ENCODE data around the gene EMC1. TPM values are rescaled to one million over a fixed set of nuclear protein-coding genes. Genes with fewer than 3 reads are reported as not detected.

The EMC1 gene
- total and polyA plus RNA-seq, 2 donors (not counting 3 experiments of a cell fraction or from before 2014, with no cell fraction given), result 77.5 to 164 TPM

GRCh38 chr1:19199969-19200604, 51.2 kb downstream of the EMC1 start:
- Histone ChIP-seq H3K27me3 (ENCODE audit: control insufficient read depth in 2 of 2, insufficient read depth in 2 of 2, low read length in 2 of 2) (no peaks in the 10 kb centered on the region), H3K4me1 (ENCODE audit: control insufficient read depth, extremely low read depth, insufficient read depth, low read length) (peaks cover 18% of the 10 kb centered on the region), H4K20me1 (replicated peaks; ENCODE audit: control insufficient read depth, extremely low read depth, insufficient read depth, low read length) (peaks cover 6% of the 10 kb centered on the region), H3K4me3 (replicated peaks in 1 of 3; ENCODE audit: insufficient read depth in 1 of 3, low read depth in 1 of 3, low read length in 3 of 3) (no peak overlapping the region), H3K27ac (ENCODE audit: insufficient read depth, low read depth, low read length) (no peak overlapping the region), H3K9ac (replicated peaks; ENCODE audit: extremely low read depth, insufficient read depth, low read length) (no peak overlapping the region), H3K79me2 (ENCODE audit: control insufficient read depth, insufficient read depth, low read length) (peaks cover 68% of the 10 kb centered on the region), H2AFZ (ENCODE audit: low read depth, low read length) (no peak overlapping the region), H3K36me3 (ENCODE audit: control insufficient read depth in 2 of 2, extremely low read depth in 1 of 2, insufficient read depth in 2 of 2, low read length in 2 of 2) (peaks cover 12 to 27% of the 10 kb centered on the region in 2 experiments), H3K9me1 (replicated peaks; ENCODE audit: control insufficient read depth, extremely low read depth, insufficient read depth, low read length) (no peaks in the 10 kb centered on the region), H3K4me2 (ENCODE audit: insufficient read depth, low read length) (no peak overlapping the region), H3K9me3 (replicated peaks; ENCODE audit: control insufficient read depth, insufficient read depth, low read length) (no peaks in the 10 kb centered on the region)
- no peak for TF ChIP-seq GATA2 (IDR thresholded peaks at IDR 0.05; ENCODE audit: insufficient read depth, insufficient read length, low read depth, low read length)
- TF ChIP-seq MAX (IDR thresholded peaks at IDR 0.05; ENCODE audit: insufficient read depth, insufficient read length), result no peak
- dilution Hi-C loops (cut with MboI; ENCODE audit: extremely low pct_ligation_motif_present, low sequenced_read_pairs) (no loop called here), intact Hi-C loops (cut with micrococcal nuclease) (no loop called here)
- POLR2A ChIA-PET, result no interaction called here
- CTCF ChIA-PET, result interaction anchor here (0.7 to 1.9 kb wide), 6 partner anchors 8 to 454 kb away, joined by 3 to 6 read pairs (median 3); no protein-coding TSS in a partner anchor
- FAIRE-seq, result no peak
- DNase-seq (ENCODE audit: low read depth, low spot score), result no peak
- no TSS peak for BruUV-seq (replicated peaks)

GRCh38 chr1:19199329-19199968, 51.9 kb downstream of the EMC1 start:
- Histone ChIP-seq H3K27me3 (ENCODE audit: control insufficient read depth in 2 of 2, insufficient read depth in 2 of 2, low read length in 2 of 2) (no peaks in the 10 kb centered on the region), H3K36me3 (ENCODE audit: control insufficient read depth in 2 of 2, extremely low read depth in 1 of 2, insufficient read depth in 2 of 2, low read length in 2 of 2) (peaks cover 12 to 27% of the 10 kb centered on the region in 2 experiments), H3K4me3 (replicated peaks in 1 of 3; ENCODE audit: insufficient read depth in 1 of 3, low read depth in 1 of 3, low read length in 3 of 3) (no peak overlapping the region), H3K9me1 (replicated peaks; ENCODE audit: control insufficient read depth, extremely low read depth, insufficient read depth, low read length) (no peaks in the 10 kb centered on the region), H3K4me2 (ENCODE audit: insufficient read depth, low read length) (no peak overlapping the region), H3K9ac (replicated peaks; ENCODE audit: extremely low read depth, insufficient read depth, low read length) (no peak overlapping the region), H3K79me2 (ENCODE audit: control insufficient read depth, insufficient read depth, low read length) (peaks cover 61% of the 10 kb centered on the region), H3K27ac (ENCODE audit: insufficient read depth, low read depth, low read length) (no peak overlapping the region), H3K9me3 (replicated peaks; ENCODE audit: control insufficient read depth, insufficient read depth, low read length) (no peaks in the 10 kb centered on the region), H4K20me1 (replicated peaks; ENCODE audit: control insufficient read depth, extremely low read depth, insufficient read depth, low read length) (peaks cover 4% of the 10 kb centered on the region), H2AFZ (ENCODE audit: low read depth, low read length) (no peak overlapping the region), H3K4me1 (ENCODE audit: control insufficient read depth, extremely low read depth, insufficient read depth, low read length) (peaks cover 11% of the 10 kb centered on the region)
- DNase-seq (ENCODE audit: low read depth, low spot score) (no peak), FAIRE-seq (no peak)
- no TSS peak for BruUV-seq (replicated peaks)
- ChIA-PET POLR2A (no interaction called here), CTCF (interaction anchor here (1.0 to 1.9 kb wide), 4 partner anchors 9 to 454 kb away, joined by 3 to 6 read pairs (median 3); no protein-coding TSS in a partner anchor)
- intact Hi-C loops (cut with micrococcal nuclease) (no loop called here), dilution Hi-C loops (cut with MboI; ENCODE audit: extremely low pct_ligation_motif_present, low sequenced_read_pairs) (no loop called here)
- TF ChIP-seq CTCF (IDR thresholded peaks at IDR 0.05; ENCODE audit: extremely low read depth in 1 of 2, insufficient read depth in 1 of 2, low read depth in 1 of 2, low read length in 2 of 2), result no peak
- no peak for TF ChIP-seq EZH2 (IDR thresholded peaks at IDR 0.05; ENCODE audit: borderline replicate concordance, low read depth, low read length, severe bottlenecking)
- TF ChIP-seq GATA2 (IDR thresholded peaks at IDR 0.05; ENCODE audit: insufficient read depth, insufficient read length, low read depth, low read length), result no peak

Data from endothelial cell of umbilical vein (primary cell).